Left ventricle myocardium inferior (tissue), 1 donor: ENCODE data around the gene FBXW8. TPM values are rescaled to one million over a fixed set of nuclear protein-coding genes. Genes with fewer than 3 reads are reported as not detected.

Experiments
- DNase-seq: peaks from one replicate; pipeline ENCODE4 v3.0.0-alpha.2; 2020
- H3K27ac ChIP-seq: fragments of 200-600 bp; replicated peaks from 2 replicates; pipeline ENCODE4 v1.8.0; 2021
- H3K27me3 ChIP-seq: fragments of 200-600 bp; 2 replicates; pipeline ENCODE4 v1.8.0; 2021; ENCODE audit warnings: low read depth
- H3K36me3 ChIP-seq: fragments of 200-600 bp; 2 replicates; pipeline ENCODE4 v1.8.0; 2021
- H3K4me1 ChIP-seq: fragments of 200-600 bp; 2 replicates; pipeline ENCODE4 v1.8.0; 2021
- H3K4me3 ChIP-seq: fragments of 200-600 bp; 2 replicates; pipeline ENCODE4 v1.8.0; 2021; ENCODE audit warnings: mild to moderate bottlenecking, moderate library complexity
- H3K9me3 ChIP-seq: fragments of 200-600 bp; replicated peaks from 2 replicates; pipeline ENCODE4 v1.8.0; 2021
- CTCF ChIP-seq: fragments of 200-600 bp; IDR thresholded peaks from 2 replicates; pipeline ENCODE4 v1.8.0; 2021; ENCODE audit warnings: antibody characterized with exemption, mild to moderate bottlenecking, borderline replicate concordance
- intact Hi-C: fragments of 100-400 bp; cut with micrococcal nuclease; formaldehyde crosslinking; loops from one replicate; pipeline ENCODE4 v1.11.0; 2022
- total RNA-seq: library from RNA; stranded (reverse); fragmentation: NEBNext Ultra II Directional; extraction: Animal tissue kit (Norgen Biotek cat#: 25700); gene quantifications from one replicate; pipeline ENCODE4 v1.2.1, GENCODE V29; 2021
- donor health status: DM: no; HTN: yes; CAD: no; lungs with severe emphysema.

Gene FBXW8
- total RNA-seq, 1 donor from 2014 or later: 8.5 TPM

GRCh38 chr12:116975779-116976393 is 65.1 kb downstream of the FBXW8 start:
- H3K36me3 ChIP-seq: peaks cover 15% of the 10 kb centered on the region
- no peaks in the 10 kb centered on the region for H3K4me1 ChIP-seq
- H3K27ac ChIP-seq: no peak overlapping the region
- H3K4me3 ChIP-seq: no peak overlapping the region
- no peak for TF ChIP-seq CTCF
- DNase-seq: no peak
- H3K27me3 ChIP-seq: no peaks in the 10 kb centered on the region
- intact Hi-C loops: no loop called here
- H3K9me3 ChIP-seq: no peaks in the 10 kb centered on the region

GRCh38 chr12:116977465-116978380 is 67.0 kb downstream of the FBXW8 start:
- Histone ChIP-seq H3K4me1 (no peaks in the 10 kb centered on the region), H3K36me3 (peaks cover 15% of the 10 kb centered on the region), H3K9me3 (no peaks in the 10 kb centered on the region), H3K27ac (no peak overlapping the region), H3K27me3 (no peaks in the 10 kb centered on the region), H3K4me3 (no peak overlapping the region)
- intact Hi-C loops: no loop called here
- no peak for TF ChIP-seq CTCF
- DNase-seq: no peak

GRCh38 chr12:116978791-116979508 is 68.2 kb downstream of the FBXW8 start:
- H3K36me3 ChIP-seq: peaks cover 3% of the 10 kb centered on the region
- no peaks in the 10 kb centered on the region for H3K4me1 ChIP-seq
- no peak overlapping the region for H3K27ac ChIP-seq
- no peaks in the 10 kb centered on the region for H3K9me3 ChIP-seq
- H3K4me3 ChIP-seq: no peak overlapping the region
- H3K27me3 ChIP-seq: no peaks in the 10 kb centered on the region
- intact Hi-C loops: no loop called here
- no peak for DNase-seq
- no peak for TF ChIP-seq CTCF

- Histone ChIP-seq H3K9me3 (no peaks in the 10 kb centered on the region), H3K27ac (no peak overlapping the region), H3K27me3 (no peaks in the 10 kb centered on the region), H3K4me3 (no peak overlapping the region), H3K36me3 (peaks cover 2% of the 10 kb centered on the region), H3K4me1 (no peaks in the 10 kb centered on the region)
- intact Hi-C loops: no loop called here
- no peak for DNase-seq
- TF ChIP-seq CTCF: no peak
Measured at GRCh38 chr12:116980083-116980482, 69.3 kb downstream of the FBXW8 start.

- H3K4me1 ChIP-seq: no peaks in the 10 kb centered on the region
- no peaks in the 10 kb centered on the region for H3K9me3 ChIP-seq
- TF ChIP-seq CTCF: no peak
- H3K27me3 ChIP-seq: no peaks in the 10 kb centered on the region
- no peak overlapping the region for H3K4me3 ChIP-seq
- H3K36me3 ChIP-seq: peaks cover 11% of the 10 kb centered on the region
- intact Hi-C loops: no loop called here
- DNase-seq: no peak
- no peak overlapping the region for H3K27ac ChIP-seq
Measured at GRCh38 chr12:116982791-116983411, 72.2 kb downstream of the FBXW8 start.
